Measurements from ENCODE around the gene LAPTM5.

DNA sequence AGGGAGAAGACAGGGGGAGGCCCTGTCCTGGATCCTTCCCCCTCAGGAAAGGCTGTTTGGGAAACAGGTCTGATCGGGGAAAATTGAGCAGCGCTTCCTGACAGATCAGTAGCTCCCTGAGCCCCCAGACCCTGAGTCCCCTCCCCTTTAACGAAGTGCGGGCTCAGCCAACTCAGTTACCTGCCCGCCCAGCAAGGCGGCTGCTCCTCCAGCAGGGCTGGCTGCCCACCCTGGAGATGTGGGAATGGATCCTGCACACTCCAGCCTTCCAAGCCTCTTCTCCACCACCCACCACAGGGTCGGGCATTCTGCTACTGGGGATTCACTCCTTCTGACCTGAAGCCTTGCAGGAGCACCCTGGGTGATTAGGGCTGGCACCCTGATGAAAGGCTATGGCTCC, 27.6 kb upstream of the LAPTM5 start:
- TF ChIP-seq FOXM1 (IDR thresholded peaks at IDR 0.05; ENCODE audit: borderline replicate concordance) (no peak), SP1 (IDR thresholded peaks at IDR 0.05) (no peak), ZNF384 (IDR thresholded peaks at IDR 0.05) (no peak), L3MBTL2 (conservative IDR thresholded peaks at IDR 0.05) (no peak), ARNT (IDR thresholded peaks at IDR 0.05) (no peak), TARDBP (IDR thresholded peaks at IDR 0.05) (no peak), ELF4 (IDR thresholded peaks at IDR 0.05) (no peak), BHLHE40 (IDR thresholded peaks at IDR 0.05; ENCODE audit: borderline replicate concordance) (no peak), LEF1 (IDR thresholded peaks at IDR 0.05; ENCODE audit: borderline replicate concordance) (no peak), SUZ12 (IDR thresholded peaks at IDR 0.05) (no peak), HDGF (IDR thresholded peaks at IDR 0.05; ENCODE audit: borderline replicate concordance) (no peak), FOXK2 (IDR thresholded peaks at IDR 0.05) (no peak)
- TF ChIP-seq, protein P1, sequence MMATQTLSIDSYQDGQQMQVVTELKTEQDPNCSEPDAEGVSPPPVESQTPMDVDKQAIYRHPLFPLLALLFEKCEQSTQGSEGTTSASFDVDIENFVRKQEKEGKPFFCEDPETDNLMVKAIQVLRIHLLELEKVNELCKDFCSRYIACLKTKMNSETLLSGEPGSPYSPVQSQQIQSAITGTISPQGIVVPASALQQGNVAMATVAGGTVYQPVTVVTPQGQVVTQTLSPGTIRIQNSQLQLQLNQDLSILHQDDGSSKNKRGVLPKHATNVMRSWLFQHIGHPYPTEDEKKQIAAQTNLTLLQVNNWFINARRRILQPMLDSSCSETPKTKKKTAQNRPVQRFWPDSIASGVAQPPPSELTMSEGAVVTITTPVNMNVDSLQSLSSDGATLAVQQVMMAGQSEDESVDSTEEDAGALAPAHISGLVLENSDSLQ (IDR thresholded peaks at IDR 0.05), result no peak

Measured in HEK293T (cell line).